Measurements from ENCODE around the gene BLCAP.
"Not testable (repeated sequence)": the region's sequence is repeated elsewhere in the genome, so short reads cannot be mapped to it uniquely, and the experiment has no call there.

Gene BLCAP

DNA sequence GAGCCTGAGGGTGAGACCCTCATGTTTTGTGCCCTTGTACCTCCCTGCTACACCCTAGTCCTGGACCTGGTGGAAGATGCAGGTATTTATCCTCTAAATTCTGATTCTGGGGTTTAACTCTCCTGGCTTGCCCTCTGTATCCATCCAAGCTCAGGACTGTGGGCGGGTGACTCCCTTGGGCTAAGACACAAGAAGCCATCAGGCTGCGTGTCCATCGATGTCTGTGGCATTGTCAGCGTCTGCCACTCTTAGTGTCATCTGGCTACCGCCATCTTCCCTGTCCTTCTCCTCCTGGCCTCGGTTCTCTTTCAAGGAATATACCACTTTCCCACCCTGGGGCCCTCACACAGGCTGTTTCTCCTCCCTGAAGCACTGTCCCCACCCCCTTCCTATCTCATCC is 28.9 kb upstream of the BLCAP start:
- no peak for DNase-seq

- DNase-seq, result not testable (repeated sequence)
Measured at GRCh38 chr20:37554721-37555298, 27.1 kb upstream of the BLCAP start.

- no peak for DNase-seq
Measured at GRCh38 chr20:37552415-37552814, 24.7 kb upstream of the BLCAP start.

DNA sequence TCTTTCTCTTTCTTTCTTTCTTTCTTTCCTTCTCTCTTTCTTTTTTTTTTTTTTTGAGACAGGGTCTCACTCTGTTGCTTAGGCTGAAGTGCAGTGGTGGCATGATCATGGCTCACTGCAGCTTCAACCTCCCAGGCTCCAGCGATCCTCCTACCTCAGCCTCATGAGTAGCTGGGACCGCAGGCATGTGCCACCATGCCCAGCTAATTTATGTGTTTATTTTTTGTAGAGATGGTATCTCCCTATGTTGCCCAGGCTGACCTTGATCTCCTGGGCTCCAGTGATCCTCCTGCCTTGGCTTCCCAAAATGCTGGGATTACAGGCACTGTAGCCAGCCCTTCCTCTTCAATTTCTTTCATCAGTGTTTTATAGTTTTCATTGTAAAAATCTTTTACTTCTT is 24.0 kb upstream of the BLCAP start:
- not testable (repeated sequence) for DNase-seq

GRCh38 chr20:37550101-37550920 is 22.6 kb upstream of the BLCAP start:
- DNase-seq, result not testable (repeated sequence)

- no peak for DNase-seq
Measured at GRCh38 chr20:37547912-37548311, 20.2 kb upstream of the BLCAP start.

GRCh38 chr20:37545516-37545915 is 17.8 kb upstream of the BLCAP start:
- DNase-seq, result no peak

GRCh38 chr20:37544386-37544785 is 16.7 kb upstream of the BLCAP start:
- no peak for DNase-seq

GRCh38 chr20:37543828-37544227 is 16.2 kb upstream of the BLCAP start:
- no peak for DNase-seq

GRCh38 chr20:37542281-37542680 is 14.6 kb upstream of the BLCAP start:
- no peak for DNase-seq

DNA sequence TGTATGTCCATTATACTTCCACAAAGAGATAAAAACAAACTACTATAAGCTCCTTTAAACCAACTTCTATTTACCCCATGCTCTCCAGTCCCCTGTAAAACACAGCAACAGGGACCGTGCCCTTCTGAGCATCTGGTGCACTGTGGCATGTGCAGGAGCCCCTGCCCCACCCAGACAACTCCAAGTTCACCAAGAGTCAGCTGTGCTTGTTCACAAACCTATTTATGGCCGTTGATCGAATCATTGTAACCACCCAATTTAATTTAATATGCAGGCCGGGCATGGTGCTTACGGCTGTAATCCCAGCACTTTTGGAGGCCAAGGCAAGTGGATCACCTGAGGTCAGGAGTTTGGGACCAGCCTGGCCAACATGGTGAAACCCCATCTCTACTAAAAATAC is 13.7 kb upstream of the BLCAP start:
- no peak for DNase-seq

- not testable (repeated sequence) for DNase-seq
Measured at GRCh38 chr20:37540838-37541237, 13.2 kb upstream of the BLCAP start.

GRCh38 chr20:37540001-37540400 is 12.3 kb upstream of the BLCAP start:
- DNase-seq, result no peak

- no peak for DNase-seq
Measured at GRCh38 chr20:37539424-37539823, 11.7 kb upstream of the BLCAP start.

GRCh38 chr20:37538003-37538402 is 10.3 kb upstream of the BLCAP start:
- no peak for DNase-seq

GRCh38 chr20:37537505-37537904 is 9.8 kb upstream of the BLCAP start:
- no peak for DNase-seq

DNA sequence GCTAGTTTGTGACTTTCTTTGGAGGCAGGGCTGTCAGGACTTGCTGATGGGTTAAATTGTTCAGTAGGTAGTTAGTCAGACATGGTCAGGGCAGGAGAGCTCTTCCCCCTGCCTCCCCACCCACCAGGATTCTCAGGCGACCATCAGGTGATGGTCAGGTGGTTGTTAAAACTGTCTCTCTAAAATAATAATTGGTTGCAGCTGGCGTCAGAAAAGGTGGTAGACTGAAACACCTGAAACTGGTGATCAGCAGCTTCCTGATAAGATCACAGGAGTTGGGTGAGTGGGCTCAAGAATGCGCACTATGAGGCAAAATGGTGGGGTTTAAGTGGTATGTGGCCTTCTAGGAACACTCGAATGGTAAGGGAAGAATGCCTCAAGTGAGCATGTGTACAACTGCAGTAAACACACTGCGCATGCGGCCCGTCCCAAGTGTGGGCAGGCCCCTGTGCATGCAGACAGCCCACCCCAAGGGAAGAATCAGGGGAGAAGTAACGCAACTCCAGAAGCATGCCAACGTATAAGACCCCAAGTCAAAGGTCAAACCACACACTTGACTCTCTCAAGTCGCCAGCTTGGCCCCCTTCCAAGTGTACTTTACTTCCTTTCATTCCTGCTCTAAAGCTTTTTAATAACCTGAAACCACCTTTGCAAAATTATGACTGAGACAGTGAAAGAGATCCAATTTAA is 7.9 kb upstream of the BLCAP start:
- no peak for DNase-seq

GRCh38 chr20:37534401-37535157 is 6.9 kb upstream of the BLCAP start:
- DNase-seq, result peak in 7 of 14 donors; percentile 16 to 43 (median 34)

- DNase-seq, result no peak
Measured at GRCh38 chr20:37533154-37533715, 5.6 kb upstream of the BLCAP start.

DNA sequence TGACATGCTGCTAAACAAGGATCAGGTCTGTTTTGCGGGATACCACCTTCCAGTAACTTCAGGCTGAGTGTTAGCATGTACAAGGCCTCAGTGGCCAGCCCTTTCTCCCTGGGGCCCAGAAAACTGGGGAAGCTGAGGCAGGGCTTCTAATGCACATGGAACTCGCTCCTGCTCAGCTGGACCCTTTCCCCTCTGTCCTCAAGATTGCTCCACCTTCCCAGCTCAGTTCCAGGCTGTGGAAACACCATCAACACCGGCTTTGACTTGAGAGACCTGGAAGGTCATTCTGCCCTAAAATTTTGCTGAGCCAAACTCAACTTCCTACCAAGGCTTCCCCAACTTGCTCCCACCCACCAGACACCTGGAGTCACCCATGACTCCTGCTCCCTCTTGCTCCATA is 4.2 kb upstream of the BLCAP start:
- no peak for DNase-seq

DNA sequence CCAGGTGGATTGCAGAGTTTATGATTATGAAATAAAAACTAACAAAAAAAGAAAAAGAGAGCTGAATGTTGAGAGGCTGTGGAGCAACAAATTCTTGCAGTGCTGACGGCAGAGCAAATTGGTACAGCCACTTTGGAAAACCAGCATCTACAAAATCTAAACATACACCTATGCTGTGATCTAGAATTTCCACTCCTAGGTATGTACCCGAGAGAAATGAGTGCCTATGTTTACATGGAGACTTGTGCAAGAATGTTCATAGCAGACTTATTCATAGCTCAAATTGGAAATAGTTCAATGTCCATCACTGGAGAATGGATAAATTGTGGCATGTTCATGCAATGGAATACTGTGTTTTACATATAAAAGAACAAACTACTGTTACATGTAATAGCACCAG is 3.0 kb upstream of the BLCAP start:
- no peak for DNase-seq

GRCh38 chr20:37529968-37530600 is 2.4 kb upstream of the BLCAP start:
- no peak for DNase-seq
